ENCODE data around the gene EFTUD2. TPM values are rescaled to one million over a fixed set of nuclear protein-coding genes. Genes with fewer than 3 reads are reported as not detected.
A peak's percentile ranks its signal among the peaks of the same experiment; 100 is the strongest.

EFTUD2 gene
- total RNA-seq, 1 donor from 2014 or later: 102 TPM

DNA sequence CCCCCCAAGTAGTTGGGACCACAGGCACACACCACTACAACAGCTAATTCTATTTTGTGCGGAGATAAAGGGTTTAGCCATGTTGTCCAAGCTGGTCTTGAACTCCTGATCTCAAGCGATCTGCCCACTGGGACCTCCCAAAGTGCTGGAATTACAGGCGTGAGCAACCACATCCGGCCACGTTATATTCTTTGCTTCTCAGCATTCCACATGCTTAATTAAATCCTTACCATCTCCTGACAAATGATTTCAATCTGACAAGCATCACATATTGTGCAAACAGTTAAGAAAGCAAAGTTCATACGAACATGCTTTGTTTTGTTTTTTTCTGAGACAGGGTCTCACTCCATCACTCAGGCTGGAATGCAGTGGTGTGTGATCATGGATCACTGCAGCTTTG is 33.3 kb downstream of the EFTUD2 start:
- Mint-ChIP-seq H3K4me3 (ENCODE audit: unreplicated experiment) (no peak overlapping the region), H3K27ac (ENCODE audit: unreplicated experiment) (no peak overlapping the region), H3K4me1 (ENCODE audit: unreplicated experiment) (no peaks in the 10 kb centered on the region), H3K9me3 (ENCODE audit: unreplicated experiment) (no peaks in the 10 kb centered on the region), H3K36me3 (ENCODE audit: unreplicated experiment) (peaks cover 31% of the 10 kb centered on the region), H3K27me3 (ENCODE audit: unreplicated experiment) (no peaks in the 10 kb centered on the region)
- no peak for DNase-seq (ENCODE audit: extremely low spot score, unreplicated experiment)
- TF ChIP-seq, protein P1, sequence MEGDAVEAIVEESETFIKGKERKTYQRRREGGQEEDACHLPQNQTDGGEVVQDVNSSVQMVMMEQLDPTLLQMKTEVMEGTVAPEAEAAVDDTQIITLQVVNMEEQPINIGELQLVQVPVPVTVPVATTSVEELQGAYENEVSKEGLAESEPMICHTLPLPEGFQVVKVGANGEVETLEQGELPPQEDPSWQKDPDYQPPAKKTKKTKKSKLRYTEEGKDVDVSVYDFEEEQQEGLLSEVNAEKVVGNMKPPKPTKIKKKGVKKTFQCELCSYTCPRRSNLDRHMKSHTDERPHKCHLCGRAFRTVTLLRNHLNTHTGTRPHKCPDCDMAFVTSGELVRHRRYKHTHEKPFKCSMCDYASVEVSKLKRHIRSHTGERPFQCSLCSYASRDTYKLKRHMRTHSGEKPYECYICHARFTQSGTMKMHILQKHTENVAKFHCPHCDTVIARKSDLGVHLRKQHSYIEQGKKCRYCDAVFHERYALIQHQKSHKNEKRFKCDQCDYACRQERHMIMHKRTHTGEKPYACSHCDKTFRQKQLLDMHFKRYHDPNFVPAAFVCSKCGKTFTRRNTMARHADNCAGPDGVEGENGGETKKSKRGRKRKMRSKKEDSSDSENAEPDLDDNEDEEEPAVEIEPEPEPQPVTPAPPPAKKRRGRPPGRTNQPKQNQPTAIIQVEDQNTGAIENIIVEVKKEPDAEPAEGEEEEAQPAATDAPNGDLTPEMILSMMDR (IDR thresholded peaks at IDR 0.05): no peak

GRCh38 chr17:44865231-44865660 is 34.0 kb downstream of the EFTUD2 start:
- DNase-seq (ENCODE audit: extremely low spot score, unreplicated experiment): peak; percentile 86
- Mint-ChIP-seq H3K4me3 (ENCODE audit: unreplicated experiment) (no peak overlapping the region), H3K27ac (ENCODE audit: unreplicated experiment) (no peak overlapping the region), H3K4me1 (ENCODE audit: unreplicated experiment) (no peaks in the 10 kb centered on the region), H3K9me3 (ENCODE audit: unreplicated experiment) (no peaks in the 10 kb centered on the region), H3K36me3 (ENCODE audit: unreplicated experiment) (peaks cover 31% of the 10 kb centered on the region), H3K27me3 (ENCODE audit: unreplicated experiment) (no peaks in the 10 kb centered on the region)
- TF ChIP-seq, protein P1 (IDR thresholded peaks at IDR 0.05): peak; percentile 90

GRCh38 chr17:44864831-44865230 is 34.4 kb downstream of the EFTUD2 start:
- DNase-seq (ENCODE audit: extremely low spot score, unreplicated experiment): no peak
- Mint-ChIP-seq H3K4me1 (ENCODE audit: unreplicated experiment) (no peaks in the 10 kb centered on the region), H3K27ac (ENCODE audit: unreplicated experiment) (no peak overlapping the region), H3K9me3 (ENCODE audit: unreplicated experiment) (no peaks in the 10 kb centered on the region), H3K27me3 (ENCODE audit: unreplicated experiment) (no peaks in the 10 kb centered on the region), H3K36me3 (ENCODE audit: unreplicated experiment) (peaks cover 28% of the 10 kb centered on the region), H3K4me3 (ENCODE audit: unreplicated experiment) (no peak overlapping the region)
- TF ChIP-seq, protein P1 (IDR thresholded peaks at IDR 0.05): no peak

DNA sequence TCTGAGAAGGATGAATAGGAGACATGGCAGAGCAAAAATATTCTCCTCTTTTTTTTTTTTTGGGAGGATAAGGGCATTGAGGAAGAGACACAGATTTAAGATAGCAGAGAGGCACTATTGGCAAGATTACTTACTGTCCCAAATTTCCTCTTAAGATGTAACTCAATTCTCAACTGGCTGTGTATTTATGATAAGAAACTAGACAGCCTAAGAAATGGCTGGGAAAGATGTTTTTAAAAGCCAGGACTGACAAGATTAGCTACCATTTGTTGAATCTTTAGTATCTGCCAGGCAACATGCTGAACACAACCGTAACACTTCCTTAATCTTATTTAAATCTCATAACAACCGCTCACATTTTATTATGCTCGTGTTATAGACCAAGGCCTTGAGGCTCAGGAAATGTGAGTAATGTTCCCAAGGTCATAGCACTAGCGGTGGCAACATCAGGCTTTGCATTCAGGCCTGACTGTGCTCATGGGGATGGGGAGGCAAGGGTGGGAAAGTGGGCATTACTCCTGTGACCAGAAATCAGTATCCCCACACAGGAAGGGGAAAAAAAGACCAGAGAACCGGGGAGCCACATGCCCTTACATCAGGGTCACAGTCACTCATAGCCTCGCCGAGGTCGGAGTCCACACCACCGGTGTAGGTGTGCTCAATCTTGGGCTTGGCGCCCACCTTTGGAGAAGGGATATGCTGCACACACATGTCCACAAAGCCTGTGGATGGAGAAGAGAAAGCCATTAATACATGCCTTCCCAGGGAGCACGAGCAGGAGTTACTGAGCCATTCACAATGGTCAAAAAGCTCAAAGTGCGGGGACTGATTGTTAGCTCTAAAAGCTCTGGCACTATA is 36.0 kb downstream of the EFTUD2 start:
- TF ChIP-seq, protein P1 (IDR thresholded peaks at IDR 0.05): no peak
- Mint-ChIP-seq H3K36me3 (ENCODE audit: unreplicated experiment) (peaks cover 28% of the 10 kb centered on the region), H3K27ac (ENCODE audit: unreplicated experiment) (no peak overlapping the region), H3K9me3 (ENCODE audit: unreplicated experiment) (no peaks in the 10 kb centered on the region), H3K27me3 (ENCODE audit: unreplicated experiment) (no peaks in the 10 kb centered on the region), H3K4me3 (ENCODE audit: unreplicated experiment) (no peak overlapping the region), H3K4me1 (ENCODE audit: unreplicated experiment) (no peaks in the 10 kb centered on the region)
- DNase-seq (ENCODE audit: extremely low spot score, unreplicated experiment): no peak

DNA sequence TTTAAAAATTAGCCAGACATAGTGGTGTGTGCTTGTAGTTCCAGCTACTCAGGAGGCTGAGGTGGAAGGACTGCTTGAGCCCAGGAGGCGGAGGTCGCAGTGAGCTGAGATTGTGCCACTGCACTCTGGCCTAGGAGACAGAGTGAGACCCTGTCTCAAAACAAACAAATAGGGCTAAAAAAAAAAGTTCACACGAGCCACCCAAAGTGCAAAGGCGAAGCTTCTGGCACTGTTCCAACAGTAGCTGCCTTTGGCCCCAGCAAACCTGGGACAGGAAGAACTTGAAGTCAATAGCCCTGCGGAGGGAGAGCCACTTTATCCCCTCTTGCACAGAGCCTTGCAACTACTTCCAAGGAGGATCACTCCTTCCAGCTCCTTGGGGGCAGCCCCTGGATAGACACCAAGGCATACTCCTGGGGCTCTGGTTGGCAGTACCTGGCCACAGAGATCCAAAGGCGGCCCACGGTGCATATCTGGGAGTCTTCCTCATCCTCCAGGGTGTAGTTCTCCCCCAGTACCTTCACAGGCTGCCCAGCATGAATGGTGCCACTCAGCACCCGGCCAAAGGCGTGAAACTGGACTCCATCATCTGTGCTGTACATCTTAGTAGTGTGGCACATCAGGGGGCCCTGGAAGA is 36.8 kb downstream of the EFTUD2 start:
- H3K27ac Mint-ChIP-seq (ENCODE audit: unreplicated experiment): no peak overlapping the region
- no peak overlapping the region for H3K4me3 Mint-ChIP-seq (ENCODE audit: unreplicated experiment)
- no peaks in the 10 kb centered on the region for H3K27me3 Mint-ChIP-seq (ENCODE audit: unreplicated experiment)
- H3K36me3 Mint-ChIP-seq (ENCODE audit: unreplicated experiment): peaks cover 27% of the 10 kb centered on the region
- no peak for DNase-seq (ENCODE audit: extremely low spot score, unreplicated experiment)
- TF ChIP-seq, protein P1 (IDR thresholded peaks at IDR 0.05): no peak
- no peaks in the 10 kb centered on the region for H3K9me3 Mint-ChIP-seq (ENCODE audit: unreplicated experiment)
- no peaks in the 10 kb centered on the region for H3K4me1 Mint-ChIP-seq (ENCODE audit: unreplicated experiment)

Data from osteocyte (in vitro differentiated cells).